ENCODE data around the gene COL5A1.

The COL5A1 gene

GRCh38 chr9:134606951-134607731 is 34.5 kb upstream of the COL5A1 start:
- DNase-seq (ENCODE audit: low read depth) = no peak

GRCh38 chr9:134607971-134608370 is 33.6 kb upstream of the COL5A1 start:
- no peak for DNase-seq (ENCODE audit: low read depth)

DNA sequence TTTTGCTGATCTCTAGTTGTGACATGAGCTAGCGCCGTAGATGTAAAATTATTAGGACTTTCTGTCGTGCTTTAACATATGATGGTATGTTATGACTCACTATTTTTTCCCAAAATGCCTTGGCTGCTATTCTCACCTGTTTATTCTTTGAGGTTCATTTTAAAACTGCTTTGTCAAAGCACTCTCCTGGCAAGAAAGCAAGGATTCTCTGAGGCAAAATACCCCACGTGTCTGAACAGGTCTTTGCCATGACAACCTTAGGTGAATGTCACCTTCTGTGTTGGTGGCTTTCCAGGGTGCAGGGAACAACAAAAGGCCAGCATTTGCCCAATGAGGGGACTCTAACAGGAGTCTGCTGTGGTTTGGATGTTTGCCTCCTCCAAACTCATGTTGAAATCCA is 30.6 kb upstream of the COL5A1 start:
- no peak for DNase-seq (ENCODE audit: low read depth)

- DNase-seq (ENCODE audit: low read depth) = no peak
Observed at GRCh38 chr9:134612309-134612708, 29.3 kb upstream of the COL5A1 start.

DNA sequence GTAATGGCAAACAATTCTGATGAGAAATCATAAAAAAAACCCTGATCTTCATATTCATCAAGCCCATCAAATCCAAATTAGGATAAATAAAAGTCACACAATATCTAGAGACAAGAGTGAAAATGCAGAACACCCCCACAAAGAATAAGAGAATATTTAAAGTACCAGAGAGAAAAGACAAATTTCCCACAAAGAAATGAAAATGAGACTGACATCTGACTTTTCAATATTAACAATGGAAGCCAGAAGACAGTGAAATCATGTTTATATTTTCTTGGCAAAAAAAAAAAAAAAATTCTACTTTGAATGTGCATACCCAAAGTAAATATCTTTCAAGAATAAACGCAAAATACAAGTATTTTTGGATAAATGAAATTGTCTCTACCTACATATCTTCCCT is 28.9 kb upstream of the COL5A1 start:
- DNase-seq (ENCODE audit: low read depth) = no peak

GRCh38 chr9:134614256-134614655 is 27.3 kb upstream of the COL5A1 start:
- no peak for DNase-seq (ENCODE audit: low read depth)

- DNase-seq (ENCODE audit: low read depth) = no peak
Observed at GRCh38 chr9:134616341-134616740, 25.3 kb upstream of the COL5A1 start.

- no peak for DNase-seq (ENCODE audit: low read depth)
Observed at GRCh38 chr9:134617246-134617645, 24.4 kb upstream of the COL5A1 start.

DNA sequence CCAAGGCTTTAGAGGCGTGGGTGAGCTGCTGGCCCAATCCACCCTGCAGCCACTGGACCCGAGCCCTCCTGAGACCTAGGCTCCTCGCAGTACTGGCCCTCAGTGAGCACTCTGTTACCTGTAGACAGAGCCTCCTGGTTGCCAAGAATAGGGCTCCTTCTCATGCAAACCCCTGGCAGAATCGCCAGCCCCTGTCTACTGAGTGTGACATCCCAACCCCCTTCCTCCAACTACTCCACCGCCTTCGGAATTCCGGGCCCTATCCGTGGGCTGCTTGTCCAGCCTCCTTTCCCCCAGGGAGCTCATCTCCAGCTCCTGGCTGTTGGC is 23.8 kb upstream of the COL5A1 start:
- DNase-seq (ENCODE audit: low read depth) = no peak

- DNase-seq (ENCODE audit: low read depth) = no peak
Observed at GRCh38 chr9:134618163-134618832, 23.3 kb upstream of the COL5A1 start.

DNA sequence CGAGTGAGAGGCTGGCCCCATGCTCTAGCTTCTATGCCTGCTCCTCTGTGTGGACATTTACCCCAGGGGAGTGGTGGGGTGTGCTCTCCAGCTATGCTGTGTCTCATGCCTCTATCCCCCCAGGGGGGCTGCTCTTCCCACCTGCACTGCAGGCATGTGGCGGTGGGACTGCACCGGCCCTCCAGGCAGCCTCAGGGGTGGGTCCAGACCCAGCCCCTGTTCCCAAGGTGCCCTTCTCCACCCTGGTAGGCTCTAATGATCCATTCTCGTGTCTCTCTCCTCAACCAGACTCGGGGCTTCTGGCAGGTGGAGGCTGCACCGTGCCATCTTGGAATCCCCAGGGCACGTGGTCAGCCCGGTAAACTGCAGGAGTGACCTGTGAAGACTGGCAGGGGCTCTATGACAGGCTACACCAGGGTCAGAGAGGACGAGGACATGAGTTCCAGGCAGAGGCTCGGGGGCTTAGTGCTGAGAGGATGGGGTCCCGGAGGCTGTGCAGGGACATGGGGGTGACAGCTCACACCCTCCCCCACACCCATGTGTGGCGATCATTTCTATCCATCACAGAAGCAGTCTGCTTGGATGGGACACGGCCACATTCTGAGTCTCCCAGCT is 22.7 kb upstream of the COL5A1 start:
- no peak for DNase-seq (ENCODE audit: low read depth)

DNA sequence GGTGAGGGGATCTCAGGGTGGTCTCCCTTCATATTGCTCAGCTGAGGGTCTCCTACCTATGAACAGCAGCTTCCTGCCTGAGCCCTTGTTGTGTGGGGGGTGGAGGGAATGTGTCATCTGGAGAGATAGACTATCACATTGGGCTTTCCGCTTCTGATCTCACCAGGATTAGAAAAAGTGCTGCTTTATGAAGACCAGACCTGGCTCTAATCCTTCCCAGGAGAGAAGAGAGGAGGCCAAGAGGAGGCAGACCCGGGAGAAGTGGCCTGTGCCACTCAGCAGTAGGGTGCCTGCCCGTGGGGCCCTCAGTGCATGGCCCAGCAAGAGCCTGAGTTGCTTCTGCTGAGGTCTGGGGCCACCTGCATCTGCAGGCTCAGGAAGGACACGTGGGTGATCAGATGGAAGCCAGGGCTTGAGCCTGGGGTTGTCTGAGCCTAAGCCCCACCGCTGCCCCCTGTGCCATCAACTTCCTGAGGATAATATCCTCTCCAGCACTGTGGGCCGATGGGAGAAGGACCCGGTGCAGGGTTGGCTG is 22.1 kb upstream of the COL5A1 start:
- DNase-seq (ENCODE audit: low read depth) = no peak

GRCh38 chr9:134619983-134620661 is 21.5 kb upstream of the COL5A1 start:
- DNase-seq (ENCODE audit: low read depth) = no peak

- no peak for DNase-seq (ENCODE audit: low read depth)
Observed at GRCh38 chr9:134620751-134621557, 20.6 kb upstream of the COL5A1 start.

- DNase-seq (ENCODE audit: low read depth) = no peak
Observed at GRCh38 chr9:134621558-134622110, 20.0 kb upstream of the COL5A1 start.

GRCh38 chr9:134622896-134623257 is 18.7 kb upstream of the COL5A1 start:
- DNase-seq (ENCODE audit: low read depth) = no peak

DNA sequence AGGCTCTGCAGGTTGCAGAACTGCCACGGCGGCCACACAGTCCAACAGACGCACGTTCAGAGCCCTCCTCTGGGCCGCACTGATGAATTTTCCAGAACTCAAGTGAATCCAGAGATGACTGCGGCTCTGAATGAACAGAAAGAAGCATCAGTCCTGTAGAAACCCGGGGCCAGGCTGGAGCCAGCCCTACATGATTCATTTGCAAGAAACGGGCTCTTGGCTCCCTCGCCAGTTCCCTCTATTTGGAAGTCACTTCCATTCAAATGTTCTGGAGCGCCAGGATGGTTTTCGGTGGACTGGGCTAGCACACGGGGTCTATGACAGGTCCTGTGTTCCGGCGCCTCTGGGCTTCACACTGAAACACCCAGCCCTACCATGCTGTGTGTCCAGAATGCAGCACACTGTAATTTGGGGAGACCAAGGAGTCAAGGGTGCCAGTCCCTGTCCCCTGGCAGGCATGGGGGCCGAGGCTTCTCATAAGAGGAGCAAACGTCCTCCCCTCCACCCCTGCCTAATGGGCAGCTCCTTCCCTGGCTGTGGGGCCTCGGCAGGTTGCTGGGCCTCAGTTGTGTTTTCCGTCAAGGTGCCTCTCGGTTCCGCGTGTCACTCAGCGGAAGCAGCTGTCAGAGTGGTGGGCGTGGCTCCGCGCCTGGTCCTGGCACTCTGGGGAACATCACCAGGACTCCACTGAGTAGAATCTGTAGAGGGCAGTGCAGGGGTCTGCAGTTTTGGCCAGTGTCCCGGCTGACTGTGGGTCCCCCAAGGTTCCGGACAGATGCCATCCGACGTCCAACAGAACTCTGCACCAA is 18.1 kb upstream of the COL5A1 start:
- no peak for DNase-seq (ENCODE audit: low read depth)

- no peak for DNase-seq (ENCODE audit: low read depth)
Observed at GRCh38 chr9:134624137-134624591, 17.4 kb upstream of the COL5A1 start.

DNA sequence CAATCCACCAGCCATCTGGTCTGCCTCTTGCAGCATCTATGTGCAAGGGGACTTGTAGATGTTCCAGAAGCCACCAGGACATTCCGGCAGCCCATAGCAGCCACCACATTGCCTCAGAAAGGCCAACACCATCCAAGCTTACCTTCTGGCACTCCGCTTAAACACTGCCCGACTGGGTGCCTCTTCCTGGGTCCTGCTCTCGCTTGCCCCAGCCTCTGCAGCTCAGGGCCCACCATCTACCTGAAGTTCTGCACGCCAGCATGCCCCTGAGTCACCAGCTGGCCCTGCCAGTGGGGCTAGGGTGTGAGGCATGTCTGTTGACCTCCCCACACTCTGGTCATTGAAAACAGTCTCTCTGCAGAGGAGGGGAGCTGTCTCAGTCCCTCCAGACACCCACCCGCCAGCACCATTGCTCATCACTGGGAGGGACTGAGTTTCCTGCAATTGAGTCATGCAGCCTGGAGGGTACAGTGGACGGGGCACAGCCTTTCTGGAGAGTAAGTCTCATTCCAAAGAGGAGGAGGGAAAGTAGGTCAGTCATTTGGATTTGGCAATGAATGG is 16.9 kb upstream of the COL5A1 start:
- DNase-seq (ENCODE audit: low read depth) = no peak

DNA sequence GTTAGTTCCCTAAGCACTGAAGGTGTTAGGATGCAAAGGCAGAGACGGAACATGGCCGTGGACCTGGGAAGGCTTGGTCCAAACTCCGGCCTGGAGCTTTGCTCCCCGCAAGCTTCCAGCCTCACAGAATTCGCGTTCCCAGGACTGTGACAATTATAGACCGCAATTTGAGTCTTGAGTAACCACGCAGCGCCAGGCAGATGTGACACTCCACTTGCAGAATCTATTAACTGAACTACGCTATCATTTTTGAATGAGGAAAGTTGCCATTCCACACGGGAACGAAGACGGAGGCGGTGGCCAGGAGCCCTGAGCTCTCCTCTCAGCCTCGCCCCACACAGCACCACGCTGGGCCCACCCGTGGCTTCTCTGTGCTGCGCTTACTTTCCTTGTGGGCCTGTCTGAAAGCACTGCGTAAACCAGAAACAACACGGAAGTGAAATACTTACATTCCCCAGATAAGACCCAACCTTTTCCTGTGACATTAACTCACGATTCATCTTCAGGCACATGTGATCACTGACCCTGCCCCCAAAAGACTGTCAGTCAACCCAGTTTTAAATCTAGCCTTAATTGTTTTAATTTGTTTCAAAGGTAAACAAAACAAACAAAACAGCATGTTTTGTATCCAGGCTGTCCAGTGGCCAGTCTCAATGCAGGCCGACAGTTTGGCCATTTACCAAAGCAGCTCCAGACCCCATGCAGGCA is 16.1 kb upstream of the COL5A1 start:
- no peak for DNase-seq (ENCODE audit: low read depth)
